K562 (cell line): ENCODE measurements around the gene ARHGAP12. TPM values are rescaled to one million over a fixed set of nuclear protein-coding genes. Genes with fewer than 3 reads are reported as not detected.

Source experiments
- ARHGAP35 ChIP-seq: fragments of 450-650 bp; IDR thresholded peaks from 2 replicates; pipeline ENCODE4 v1.6.1; 2018; ENCODE audit not compliant: partially characterized antibody
- ARID4B ChIP-seq: sonication (generic); formaldehyde crosslinking; IDR thresholded peaks from 2 replicates; pipeline ENCODE4 v1.8.0; 2022; ENCODE audit warnings: mild to moderate bottlenecking, missing genetic modification reagents
- BHLHE40 ChIP-seq: IDR thresholded peaks from 2 replicates; pipeline ENCODE4 v1.6.1; 2011; ENCODE audit warnings: low read length, improper control_type of control experiment
- FOXP4 ChIP-seq: sonication (generic); formaldehyde crosslinking; IDR thresholded peaks from 2 replicates; pipeline ENCODE4 v1.8.0; 2022; ENCODE audit warnings: mild to moderate bottlenecking, missing genetic modification reagents, borderline replicate concordance
- KAT7 ChIP-seq: sonication (generic); formaldehyde crosslinking; IDR thresholded peaks from 2 replicates; pipeline ENCODE4 v1.8.0; 2022; ENCODE audit warnings: missing genetic modification reagents, mild to moderate bottlenecking, borderline replicate concordance
- MBD1 ChIP-seq: fragments of 250-450 bp; sonication (Bioruptor Pico); IDR thresholded peaks from 2 replicates; pipeline ENCODE4 v1.8.0; 2022; ENCODE audit warnings: inconsistent platforms
- NCOR1 ChIP-seq: fragments of 450-650 bp; IDR thresholded peaks from 2 replicates; pipeline ENCODE4 v1.6.1; 2016; ENCODE audit warnings: mild to moderate bottlenecking, moderate library complexity
- RBM14 ChIP-seq: fragments of 200-400 bp; formaldehyde crosslinking; IDR thresholded peaks from 2 replicates; pipeline ENCODE4 v1.6.1; 2018; ENCODE audit warnings: low read depth, mild to moderate bottlenecking, low read length, moderate library complexity, borderline replicate concordance; ENCODE audit not compliant: insufficient read depth
- RBM22 ChIP-seq: fragments of 200-400 bp; formaldehyde crosslinking; IDR thresholded peaks from 2 replicates; pipeline ENCODE4 v1.6.1; 2018; ENCODE audit warnings: low read length, low read depth; ENCODE audit not compliant: poor library complexity, severe bottlenecking
- RBM34 ChIP-seq: fragments of 200-400 bp; formaldehyde crosslinking; IDR thresholded peaks from 2 replicates; pipeline ENCODE4 v1.6.1; 2018; ENCODE audit warnings: low read length, borderline replicate concordance; ENCODE audit not compliant: insufficient read depth
- ZNF696 ChIP-seq: fragments of 250-450 bp; sonication (Bioruptor Pico); conservative IDR thresholded peaks from 2 replicates; pipeline ENCODE4 v1.4.0; 2020; ENCODE audit warnings: mild to moderate bottlenecking, moderate library complexity
- ZNF76 ChIP-seq: fragments of 250-450 bp; sonication (Bioruptor Pico); IDR thresholded peaks from 2 replicates; pipeline ENCODE4 v1.4.0; 2020; ENCODE audit warnings: mild to moderate bottlenecking, moderate library complexity, borderline replicate concordance
- polyA plus RNA-seq, 8 experiments: library from polyadenylated mRNA; depleted of rRNA in 4 of 8; stranded (reverse) in 5 of 8; unstranded in 3 of 8; fragments of >200 nt; fragmentation: Nextera tagmentation in 2 of 8; fragmentation: Illumina TruSeq in 1 of 8; extraction: Ambion mirVana in 2 of 8; extraction: Trizol in 1 of 8; gene quantifications; 2 replicates each; pipeline versions ENCODE4 v1.2.1 to v1.2.3, GENCODE V29; 2011 to 2014; ENCODE audit warnings: inconsistent platforms in 1 of 8, missing spikeins in 1 of 8
- total RNA-seq, 7 experiments: library from RNA; depleted of rRNA in 6 of 7; stranded (reverse); fragments of >200 nt in 6 of 7; fragmentation: Illumina TruSeq in 2 of 7; extraction: Trizol in 2 of 7; gene quantifications; 2 replicates each; pipeline versions ENCODE4 v1.2.1 to v1.2.3, GENCODE V29; 2011 to 2021; ENCODE audit warnings: low replicate concordance in 1 of 7
- TF ChIP-seq, protein P1 (sequence below), 3 experiments: fragments of 200-800 bp in 1 of 3; fragments of 250-450 bp in 1 of 3; fragments of 450-650 bp in 1 of 3; sonication (Bioruptor Pico) in 1 of 3; sonication (Bioruptor generic) in 1 of 3; formaldehyde crosslinking in 1 of 3; IDR thresholded peaks; 2 replicates each; pipeline versions ENCODE4 v1.6.1 to v1.8.0; 2016 to 2022; ENCODE audit warnings: mild to moderate bottlenecking in 2 of 3, missing genetic modification characterization in 2 of 3, missing compliant biosample characterization in 1 of 3, moderate library complexity in 1 of 3

ARHGAP12 gene
- total and polyA plus RNA-seq, 9 of the 15 experiments (the other 6 are each of a cell fraction or from before 2014, with no cell fraction given) = 4.4 to 18.7 (median 10.1) TPM

- no peak for TF ChIP-seq ZNF76
- 0 out of 2 replicates have a peak, but pooled peaks have one; percentile 13 for TF ChIP-seq RBM14
- TF ChIP-seq, protein P1, sequence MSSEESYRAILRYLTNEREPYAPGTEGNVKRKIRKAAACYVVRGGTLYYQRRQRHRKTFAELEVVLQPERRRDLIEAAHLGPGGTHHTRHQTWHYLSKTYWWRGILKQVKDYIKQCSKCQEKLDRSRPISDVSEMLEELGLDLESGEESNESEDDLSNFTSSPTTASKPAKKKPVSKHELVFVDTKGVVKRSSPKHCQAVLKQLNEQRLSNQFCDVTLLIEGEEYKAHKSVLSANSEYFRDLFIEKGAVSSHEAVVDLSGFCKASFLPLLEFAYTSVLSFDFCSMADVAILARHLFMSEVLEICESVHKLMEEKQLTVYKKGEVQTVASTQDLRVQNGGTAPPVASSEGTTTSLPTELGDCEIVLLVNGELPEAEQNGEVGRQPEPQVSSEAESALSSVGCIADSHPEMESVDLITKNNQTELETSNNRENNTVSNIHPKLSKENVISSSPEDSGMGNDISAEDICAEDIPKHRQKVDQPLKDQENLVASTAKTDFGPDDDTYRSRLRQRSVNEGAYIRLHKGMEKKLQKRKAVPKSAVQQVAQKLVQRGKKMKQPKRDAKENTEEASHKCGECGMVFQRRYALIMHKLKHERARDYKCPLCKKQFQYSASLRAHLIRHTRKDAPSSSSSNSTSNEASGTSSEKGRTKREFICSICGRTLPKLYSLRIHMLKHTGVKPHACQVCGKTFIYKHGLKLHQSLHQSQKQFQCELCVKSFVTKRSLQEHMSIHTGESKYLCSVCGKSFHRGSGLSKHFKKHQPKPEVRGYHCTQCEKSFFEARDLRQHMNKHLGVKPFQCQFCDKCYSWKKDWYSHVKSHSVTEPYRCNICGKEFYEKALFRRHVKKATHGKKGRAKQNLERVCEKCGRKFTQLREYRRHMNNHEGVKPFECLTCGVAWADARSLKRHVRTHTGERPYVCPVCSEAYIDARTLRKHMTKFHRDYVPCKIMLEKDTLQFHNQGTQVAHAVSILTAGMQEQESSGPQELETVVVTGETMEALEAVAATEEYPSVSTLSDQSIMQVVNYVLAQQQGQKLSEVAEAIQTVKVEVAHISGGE (CRISPR knock-in tag; IDR thresholded peaks at IDR 0.05) = 0 out of 6 replicates have a peak, but pooled peaks of 1 of the 3 experiments have one; percentile 29
- no peak for TF ChIP-seq MBD1
- no peak for TF ChIP-seq ZNF696
- TF ChIP-seq ARID4B (CRISPR knock-in tag) = peak; percentile 25
- TF ChIP-seq RBM34 = no peak
- peak; percentile 69 for TF ChIP-seq RBM22
- peak; percentile 97 for TF ChIP-seq BHLHE40
- no peak for TF ChIP-seq FOXP4 (CRISPR knock-in tag)
- TF ChIP-seq KAT7 (CRISPR knock-in tag) = no peak
- peak; percentile 49; the same call in 1 of the 2 replicates for TF ChIP-seq NCOR1
- no peak for TF ChIP-seq ARHGAP35
These were observed at the start of gene ARHGAP12 (continued) for GRCh38 chr10:31928549-31929260.
